Measurements from ENCODE around the gene CTNND2. TPM values are rescaled to one million over a fixed set of nuclear protein-coding genes. Genes with fewer than 3 reads are reported as not detected.

CTNND2 gene
- total and polyA plus RNA-seq, 10 of the 15 experiments (the other 5 are each of a cell fraction or from before 2014, with no cell fraction given): 0.02 to 0.16 (median 0.04) TPM; not detected in 7

- Histone ChIP-seq H4K20me1 (ENCODE audit: control insufficient read depth, insufficient read depth) (no peaks in the 10 kb centered on the region), H3K27me3 (replicated peaks in 1 of 2; ENCODE audit: control insufficient read depth in 2 of 2, insufficient read depth in 2 of 2, low read length in 1 of 2) (no peaks in the 10 kb centered on the region), H3K79me2 (ENCODE audit: control insufficient read depth, insufficient read depth, low read length) (no peaks in the 10 kb centered on the region), H2AFZ (ENCODE audit: control insufficient read depth, low read depth, low read length) (no peak overlapping the region), H3K4me1 (ENCODE audit: control insufficient read depth, insufficient read depth, low read length) (no peaks in the 10 kb centered on the region), H3K4me2 (ENCODE audit: control insufficient read depth, insufficient read depth) (no peak overlapping the region), H3K4me3 (no peak overlapping the region), H3K9me3 (replicated peaks; ENCODE audit: control insufficient read depth, insufficient read depth, low read length) (no peaks in the 10 kb centered on the region), H3K36me3 (ENCODE audit: control insufficient read depth in 2 of 2, insufficient read depth in 2 of 2, low read length in 1 of 2) (no peaks in the 10 kb centered on the region), H3K9ac (ENCODE audit: control insufficient read depth, insufficient read depth, low read length) (no peak overlapping the region), H3K27ac (ENCODE audit: control insufficient read depth, insufficient read depth) (no peak overlapping the region)
- intact Hi-C loops (cut with micrococcal nuclease; ENCODE audit: unreplicated experiment) (no loop called here), in situ Hi-C loops (cut with MboI) (loop anchor here (25.0 kb wide), 1 partner anchor 735 kb away; no protein-coding TSS in a partner anchor)
- no TSS peak for BruUV-seq (replicated peaks)
- ChIA-PET SMC1A (ENCODE audit: uncharacterized antibody, unreplicated experiment) (no interaction called here), POLR2A (no interaction called here), CTCF (no interaction called here), RAD21 (ENCODE audit: unreplicated experiment) (no interaction called here)
- FAIRE-seq (no peak), DNase-seq (ENCODE audit: low read depth, low spot score) (no peak), ATAC-seq (no peak)
- 19% methylated on average over 4 of the region's 4 CpGs for WGBS (ENCODE audit: insufficient coverage, insufficient replicate concordance, low lambda C conversion rate, missing lambda C conversion rate)
- no peak for TF ChIP-seq KDM1A (IDR thresholded peaks at IDR 0.05; ENCODE audit: borderline replicate concordance)
- no peak for TF ChIP-seq POLR2A (IDR thresholded peaks at IDR 0.05; ENCODE audit: low read depth, low read length)
- no peak for TF ChIP-seq BCL11A (IDR thresholded peaks at IDR 0.05; ENCODE audit: low read depth, low read length)
- no peak for TF ChIP-seq EP300 (IDR thresholded peaks at IDR 0.05; ENCODE audit: borderline replicate concordance in 1 of 2, control insufficient read depth in 1 of 2, low read depth in 2 of 2, low read length in 2 of 2)
- no peak for TF ChIP-seq YBX1 (IDR thresholded peaks at IDR 0.05)
- TF ChIP-seq TARDBP (IDR thresholded peaks at IDR 0.05; ENCODE audit: borderline replicate concordance): no peak
- no peak for TF ChIP-seq SMC3 (IDR thresholded peaks at IDR 0.05; ENCODE audit: borderline replicate concordance, low read length)
- TF ChIP-seq CUX1 (IDR thresholded peaks at IDR 0.05; ENCODE audit: insufficient replicate concordance, low read depth, low read length): no peak
- TF ChIP-seq USF1 (IDR thresholded peaks at IDR 0.05; ENCODE audit: borderline replicate concordance, extremely low read length, insufficient read depth, low read depth, low read length): no peak
- TF ChIP-seq RB1 (IDR thresholded peaks at IDR 0.05; ENCODE audit: borderline replicate concordance): no peak
- TF ChIP-seq ZBTB33 (IDR thresholded peaks at IDR 0.05): no peak
- no peak for TF ChIP-seq ZBTB4 (CRISPR knock-in tag; IDR thresholded peaks at IDR 0.05)
- TF ChIP-seq YY1 (IDR thresholded peaks at IDR 0.05; ENCODE audit: low read depth, low read length): no peak
Measured at GRCh38 chr5:11197726-11198125, 706.5 kb downstream of the CTNND2 start.

Measured in GM12878 (cell line).